ENCODE results near the gene METTL15.

DNA sequence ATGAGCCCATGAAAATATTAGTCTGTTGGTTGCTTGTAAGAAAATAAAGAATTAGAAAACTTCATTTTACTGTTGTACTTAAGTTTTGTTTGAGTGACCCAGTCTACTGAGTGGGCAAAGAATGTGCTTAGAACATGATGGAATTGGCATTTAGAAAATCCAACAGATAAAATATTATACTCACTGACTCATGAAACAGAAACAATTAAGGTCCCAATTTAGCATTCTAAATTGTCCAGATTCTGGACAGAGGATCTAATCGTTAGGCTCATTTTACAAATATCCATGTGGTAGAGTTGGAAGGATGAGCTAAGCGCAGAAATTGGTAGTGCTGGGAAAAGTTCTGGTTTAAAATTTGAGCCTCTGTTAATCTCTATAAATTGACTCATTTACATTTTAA is 45.4 kb downstream of the METTL15 start:
- TF ChIP-seq CTCF (IDR thresholded peaks at IDR 0.05) (no peak), POLR2A (IDR thresholded peaks at IDR 0.05) (no peak), EP300 (IDR thresholded peaks at IDR 0.05) (no peak)

Data from ovary (tissue), 3 donors.